WERI-Rb-1 (cell line): ENCODE measurements around the gene STEAP2.

ENCODE experiments used
- DNase-seq: peaks from one replicate; pipeline ENCODE4 v3.0.0-alpha.2; 2020
- H3K27ac ChIP-seq: fragments of 250-450 bp; sonication (Bioruptor Pico); 2 replicates; pipeline ENCODE4 v1.5.1; 2020; ENCODE audit warnings: mild to moderate bottlenecking, moderate library complexity
- H3K27me3 ChIP-seq: fragments of 250-450 bp; sonication (Bioruptor Pico); 2 replicates; pipeline ENCODE4 v1.5.1; 2021; ENCODE audit warnings: mild to moderate bottlenecking, low read depth, moderate library complexity; ENCODE audit not compliant: insufficient read depth, severe bottlenecking
- H3K36me3 ChIP-seq: fragments of 250-450 bp; sonication (Bioruptor Pico); 2 replicates; pipeline ENCODE4 v1.5.1; 2020; ENCODE audit warnings: mild to moderate bottlenecking, moderate library complexity
- H3K4me3 ChIP-seq: 2 replicates; pipeline ENCODE4 v1.5.1; 2011; ENCODE audit warnings: low read depth, mild to moderate bottlenecking, control low read depth, low read length
- H3K9me3 ChIP-seq: fragments of 250-450 bp; sonication (Bioruptor Pico); 2 replicates; pipeline ENCODE4 v1.5.1; 2021; ENCODE audit warnings: mild to moderate bottlenecking, moderate library complexity; ENCODE audit not compliant: severe bottlenecking
- CTCF ChIP-seq: IDR thresholded peaks from 2 replicates; pipeline ENCODE4 v1.5.1; 2011; ENCODE audit warnings: low read depth, mild to moderate bottlenecking, control low read depth, inconsistent platforms, low read length

Gene STEAP2

GRCh38 chr7:90222811-90223725, 11.5 kb downstream of the STEAP2 start:
- no peak for TF ChIP-seq CTCF
- no peak overlapping the region for H3K4me3 ChIP-seq
- DNase-seq = no peak
- no peaks in the 10 kb centered on the region for H3K27me3 ChIP-seq
- no peaks in the 10 kb centered on the region for H3K36me3 ChIP-seq
- H3K9me3 ChIP-seq = no peaks in the 10 kb centered on the region
- H3K27ac ChIP-seq = no peak overlapping the region

- H3K4me3 ChIP-seq = no peak overlapping the region
- TF ChIP-seq CTCF = no peak
- H3K36me3 ChIP-seq = no peaks in the 10 kb centered on the region
Observed at GRCh38 chr7:90224195-90224594, 12.7 kb downstream of the STEAP2 start.

GRCh38 chr7:90225181-90225580, 13.6 kb downstream of the STEAP2 start:
- Histone ChIP-seq H3K36me3 (no peaks in the 10 kb centered on the region), H3K9me3 (no peaks in the 10 kb centered on the region), H3K4me3 (no peak overlapping the region), H3K27ac (no peak overlapping the region), H3K27me3 (no peaks in the 10 kb centered on the region)
- no peak for DNase-seq
- TF ChIP-seq CTCF = no peak

More at GRCh38 chr7:90224195-90224594, 12.7 kb downstream of the STEAP2 start:
- no peak for DNase-seq
- H3K27me3 ChIP-seq = no peaks in the 10 kb centered on the region
- H3K27ac ChIP-seq = no peak overlapping the region
- H3K9me3 ChIP-seq = no peaks in the 10 kb centered on the region

- Histone ChIP-seq H3K9me3 (no peaks in the 10 kb centered on the region), H3K27ac (no peak overlapping the region), H3K36me3 (no peaks in the 10 kb centered on the region), H3K4me3 (no peak overlapping the region), H3K27me3 (no peaks in the 10 kb centered on the region)
- TF ChIP-seq CTCF = no peak
- no peak for DNase-seq
Observed at GRCh38 chr7:90225601-90226000, 14.1 kb downstream of the STEAP2 start.

GRCh38 chr7:90227259-90227658, 15.7 kb downstream of the STEAP2 start:
- no peak overlapping the region for H3K27ac ChIP-seq
- no peaks in the 10 kb centered on the region for H3K36me3 ChIP-seq
- no peak overlapping the region for H3K4me3 ChIP-seq
- no peaks in the 10 kb centered on the region for H3K9me3 ChIP-seq
- H3K27me3 ChIP-seq = no peaks in the 10 kb centered on the region
- no peak for TF ChIP-seq CTCF
- no peak for DNase-seq
